ENCODE results near the gene PRG2. TPM values are rescaled to one million over a fixed set of nuclear protein-coding genes. Genes with fewer than 3 reads are reported as not detected.

The PRG2 gene
- total and polyA plus RNA-seq, 9 of the 15 experiments (the other 6 are each of a cell fraction or from before 2014, with no cell fraction given), result 1.8 to 78.0 (median 26.6) TPM

GRCh38 chr11:57345555-57346211 is 44.8 kb downstream of the PRG2 start (continued):
- TF ChIP-seq, protein P1, sequence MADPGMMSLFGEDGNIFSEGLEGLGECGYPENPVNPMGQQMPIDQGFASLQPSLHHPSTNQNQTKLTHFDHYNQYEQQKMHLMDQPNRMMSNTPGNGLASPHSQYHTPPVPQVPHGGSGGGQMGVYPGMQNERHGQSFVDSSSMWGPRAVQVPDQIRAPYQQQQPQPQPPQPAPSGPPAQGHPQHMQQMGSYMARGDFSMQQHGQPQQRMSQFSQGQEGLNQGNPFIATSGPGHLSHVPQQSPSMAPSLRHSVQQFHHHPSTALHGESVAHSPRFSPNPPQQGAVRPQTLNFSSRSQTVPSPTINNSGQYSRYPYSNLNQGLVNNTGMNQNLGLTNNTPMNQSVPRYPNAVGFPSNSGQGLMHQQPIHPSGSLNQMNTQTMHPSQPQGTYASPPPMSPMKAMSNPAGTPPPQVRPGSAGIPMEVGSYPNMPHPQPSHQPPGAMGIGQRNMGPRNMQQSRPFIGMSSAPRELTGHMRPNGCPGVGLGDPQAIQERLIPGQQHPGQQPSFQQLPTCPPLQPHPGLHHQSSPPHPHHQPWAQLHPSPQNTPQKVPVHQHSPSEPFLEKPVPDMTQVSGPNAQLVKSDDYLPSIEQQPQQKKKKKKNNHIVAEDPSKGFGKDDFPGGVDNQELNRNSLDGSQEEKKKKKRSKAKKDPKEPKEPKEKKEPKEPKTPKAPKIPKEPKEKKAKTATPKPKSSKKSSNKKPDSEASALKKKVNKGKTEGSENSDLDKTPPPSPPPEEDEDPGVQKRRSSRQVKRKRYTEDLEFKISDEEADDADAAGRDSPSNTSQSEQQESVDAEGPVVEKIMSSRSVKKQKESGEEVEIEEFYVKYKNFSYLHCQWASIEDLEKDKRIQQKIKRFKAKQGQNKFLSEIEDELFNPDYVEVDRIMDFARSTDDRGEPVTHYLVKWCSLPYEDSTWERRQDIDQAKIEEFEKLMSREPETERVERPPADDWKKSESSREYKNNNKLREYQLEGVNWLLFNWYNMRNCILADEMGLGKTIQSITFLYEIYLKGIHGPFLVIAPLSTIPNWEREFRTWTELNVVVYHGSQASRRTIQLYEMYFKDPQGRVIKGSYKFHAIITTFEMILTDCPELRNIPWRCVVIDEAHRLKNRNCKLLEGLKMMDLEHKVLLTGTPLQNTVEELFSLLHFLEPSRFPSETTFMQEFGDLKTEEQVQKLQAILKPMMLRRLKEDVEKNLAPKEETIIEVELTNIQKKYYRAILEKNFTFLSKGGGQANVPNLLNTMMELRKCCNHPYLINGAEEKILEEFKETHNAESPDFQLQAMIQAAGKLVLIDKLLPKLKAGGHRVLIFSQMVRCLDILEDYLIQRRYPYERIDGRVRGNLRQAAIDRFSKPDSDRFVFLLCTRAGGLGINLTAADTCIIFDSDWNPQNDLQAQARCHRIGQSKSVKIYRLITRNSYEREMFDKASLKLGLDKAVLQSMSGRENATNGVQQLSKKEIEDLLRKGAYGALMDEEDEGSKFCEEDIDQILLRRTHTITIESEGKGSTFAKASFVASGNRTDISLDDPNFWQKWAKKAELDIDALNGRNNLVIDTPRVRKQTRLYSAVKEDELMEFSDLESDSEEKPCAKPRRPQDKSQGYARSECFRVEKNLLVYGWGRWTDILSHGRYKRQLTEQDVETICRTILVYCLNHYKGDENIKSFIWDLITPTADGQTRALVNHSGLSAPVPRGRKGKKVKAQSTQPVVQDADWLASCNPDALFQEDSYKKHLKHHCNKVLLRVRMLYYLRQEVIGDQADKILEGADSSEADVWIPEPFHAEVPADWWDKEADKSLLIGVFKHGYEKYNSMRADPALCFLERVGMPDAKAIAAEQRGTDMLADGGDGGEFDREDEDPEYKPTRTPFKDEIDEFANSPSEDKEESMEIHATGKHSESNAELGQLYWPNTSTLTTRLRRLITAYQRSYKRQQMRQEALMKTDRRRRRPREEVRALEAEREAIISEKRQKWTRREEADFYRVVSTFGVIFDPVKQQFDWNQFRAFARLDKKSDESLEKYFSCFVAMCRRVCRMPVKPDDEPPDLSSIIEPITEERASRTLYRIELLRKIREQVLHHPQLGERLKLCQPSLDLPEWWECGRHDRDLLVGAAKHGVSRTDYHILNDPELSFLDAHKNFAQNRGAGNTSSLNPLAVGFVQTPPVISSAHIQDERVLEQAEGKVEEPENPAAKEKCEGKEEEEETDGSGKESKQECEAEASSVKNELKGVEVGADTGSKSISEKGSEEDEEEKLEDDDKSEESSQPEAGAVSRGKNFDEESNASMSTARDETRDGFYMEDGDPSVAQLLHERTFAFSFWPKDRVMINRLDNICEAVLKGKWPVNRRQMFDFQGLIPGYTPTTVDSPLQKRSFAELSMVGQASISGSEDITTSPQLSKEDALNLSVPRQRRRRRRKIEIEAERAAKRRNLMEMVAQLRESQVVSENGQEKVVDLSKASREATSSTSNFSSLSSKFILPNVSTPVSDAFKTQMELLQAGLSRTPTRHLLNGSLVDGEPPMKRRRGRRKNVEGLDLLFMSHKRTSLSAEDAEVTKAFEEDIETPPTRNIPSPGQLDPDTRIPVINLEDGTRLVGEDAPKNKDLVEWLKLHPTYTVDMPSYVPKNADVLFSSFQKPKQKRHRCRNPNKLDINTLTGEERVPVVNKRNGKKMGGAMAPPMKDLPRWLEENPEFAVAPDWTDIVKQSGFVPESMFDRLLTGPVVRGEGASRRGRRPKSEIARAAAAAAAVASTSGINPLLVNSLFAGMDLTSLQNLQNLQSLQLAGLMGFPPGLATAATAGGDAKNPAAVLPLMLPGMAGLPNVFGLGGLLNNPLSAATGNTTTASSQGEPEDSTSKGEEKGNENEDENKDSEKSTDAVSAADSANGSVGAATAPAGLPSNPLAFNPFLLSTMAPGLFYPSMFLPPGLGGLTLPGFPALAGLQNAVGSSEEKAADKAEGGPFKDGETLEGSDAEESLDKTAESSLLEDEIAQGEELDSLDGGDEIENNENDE (IDR thresholded peaks at IDR 0.05; ENCODE audit: low read depth, low read length), result no peak
- TF ChIP-seq HDGF (IDR thresholded peaks at IDR 0.05) (peak; percentile 85; the same call in 1 of the 2 replicates), STAT5A (IDR thresholded peaks at IDR 0.05; ENCODE audit: borderline replicate concordance, low read length) (no peak)
- TF ChIP-seq, protein P2, sequence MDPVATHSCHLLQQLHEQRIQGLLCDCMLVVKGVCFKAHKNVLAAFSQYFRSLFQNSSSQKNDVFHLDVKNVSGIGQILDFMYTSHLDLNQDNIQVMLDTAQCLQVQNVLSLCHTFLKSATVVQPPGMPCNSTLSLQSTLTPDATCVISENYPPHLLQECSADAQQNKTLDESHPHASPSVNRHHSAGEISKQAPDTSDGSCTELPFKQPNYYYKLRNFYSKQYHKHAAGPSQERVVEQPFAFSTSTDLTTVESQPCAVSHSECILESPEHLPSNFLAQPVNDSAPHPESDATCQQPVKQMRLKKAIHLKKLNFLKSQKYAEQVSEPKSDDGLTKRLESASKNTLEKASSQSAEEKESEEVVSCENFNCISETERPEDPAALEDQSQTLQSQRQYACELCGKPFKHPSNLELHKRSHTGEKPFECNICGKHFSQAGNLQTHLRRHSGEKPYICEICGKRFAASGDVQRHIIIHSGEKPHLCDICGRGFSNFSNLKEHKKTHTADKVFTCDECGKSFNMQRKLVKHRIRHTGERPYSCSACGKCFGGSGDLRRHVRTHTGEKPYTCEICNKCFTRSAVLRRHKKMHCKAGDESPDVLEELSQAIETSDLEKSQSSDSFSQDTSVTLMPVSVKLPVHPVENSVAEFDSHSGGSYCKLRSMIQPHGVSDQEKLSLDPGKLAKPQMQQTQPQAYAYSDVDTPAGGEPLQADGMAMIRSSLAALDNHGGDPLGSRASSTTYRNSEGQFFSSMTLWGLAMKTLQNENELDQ (CRISPR knock-in tag; IDR thresholded peaks at IDR 0.05; ENCODE audit: borderline replicate concordance), result no peak

Data from K562 (cell line).